ENCODE data around the gene MRGPRX2. TPM values are rescaled to one million over a fixed set of nuclear protein-coding genes. Genes with fewer than 3 reads are reported as not detected.

The MRGPRX2 gene
- total RNA-seq, 1 experiment from 2014 or later = not detected

- Mint-ChIP-seq H3K9me3 (ENCODE audit: unreplicated experiment) (no peaks in the 10 kb centered on the region), H3K27me3 (ENCODE audit: insufficient read depth, unreplicated experiment) (peaks cover 2% of the 10 kb centered on the region), H3K36me3 (ENCODE audit: insufficient read depth, unreplicated experiment) (no peaks in the 10 kb centered on the region), H3K27ac (ENCODE audit: unreplicated experiment) (no peak overlapping the region), H3K4me1 (ENCODE audit: low read depth, unreplicated experiment) (peaks cover 24% of the 10 kb centered on the region), H3K4me3 (ENCODE audit: unreplicated experiment) (no peak overlapping the region)
- POLR2A ChIA-PET = no interaction called here
- no peak for TF ChIP-seq CTCF (IDR thresholded peaks at IDR 0.05; ENCODE audit: insufficient read depth in 1 of 2, low read depth in 1 of 2, low read length in 1 of 2, severe bottlenecking in 1 of 2, unreplicated experiment in 1 of 2)
- no peak for DNase-seq
- Histone ChIP-seq H3K4me3 (ENCODE audit: low read depth, low read length) (no peak overlapping the region), H3K9me3 (peaks cover 5% of the 10 kb centered on the region; the same call in 1 of the 2 replicates), H3K4me1 (peaks cover 17% of the 10 kb centered on the region), H3K27me3 (replicated peaks; ENCODE audit: control insufficient read depth, insufficient read depth, low read length) (no peaks in the 10 kb centered on the region), H3K36me3 (ENCODE audit: control insufficient read depth, insufficient read depth, low read length) (no peaks in the 10 kb centered on the region)
- BruUV-seq (replicated peaks) = no TSS peak
- CTCF ChIA-PET = interaction anchor here (2.6 kb wide), 1 partner anchor 24 kb away, joined by 9 read pairs; no protein-coding TSS in a partner anchor
- intact Hi-C loops (cut with micrococcal nuclease; ENCODE audit: unreplicated experiment) = no loop called here
Measured at GRCh38 chr11:19100885-19101284, 40.4 kb upstream of the MRGPRX2 start.

- no peak overlapping the region for H3K4me3 Mint-ChIP-seq (ENCODE audit: unreplicated experiment)
- H3K4me3 ChIP-seq (ENCODE audit: low read depth, low read length) = no peak overlapping the region
- H3K9me3 ChIP-seq = peaks cover 5% of the 10 kb centered on the region; the same call in 1 of the 2 replicates
- no peaks in the 10 kb centered on the region for H3K9me3 Mint-ChIP-seq (ENCODE audit: unreplicated experiment)
- no peak overlapping the region for H3K27ac Mint-ChIP-seq (ENCODE audit: unreplicated experiment)
- BruUV-seq (replicated peaks) = no TSS peak
- DNase-seq = no peak
- intact Hi-C loops (cut with micrococcal nuclease; ENCODE audit: unreplicated experiment) = no loop called here
- H3K4me1 Mint-ChIP-seq (ENCODE audit: low read depth, unreplicated experiment) = peaks cover 17% of the 10 kb centered on the region
- ChIA-PET POLR2A (no interaction called here), CTCF (no interaction called here)
- H3K36me3 ChIP-seq (ENCODE audit: control insufficient read depth, insufficient read depth, low read length) = no peaks in the 10 kb centered on the region
- H3K36me3 Mint-ChIP-seq (ENCODE audit: insufficient read depth, unreplicated experiment) = no peaks in the 10 kb centered on the region
- no peak for TF ChIP-seq CTCF (IDR thresholded peaks at IDR 0.05; ENCODE audit: insufficient read depth in 1 of 2, low read depth in 1 of 2, low read length in 1 of 2, severe bottlenecking in 1 of 2, unreplicated experiment in 1 of 2)
- peaks cover 2% of the 10 kb centered on the region for H3K27me3 Mint-ChIP-seq (ENCODE audit: insufficient read depth, unreplicated experiment)
- H3K27me3 ChIP-seq (replicated peaks; ENCODE audit: control insufficient read depth, insufficient read depth, low read length) = no peaks in the 10 kb centered on the region
- peaks cover 17% of the 10 kb centered on the region for H3K4me1 ChIP-seq
Measured at GRCh38 chr11:19099093-19099492, 38.6 kb upstream of the MRGPRX2 start.

GRCh38 chr11:19094859-19095258 lies 34.3 kb upstream of the MRGPRX2 start:
- Mint-ChIP-seq H3K4me1 (ENCODE audit: low read depth, unreplicated experiment) (peaks cover 8% of the 10 kb centered on the region), H3K36me3 (ENCODE audit: insufficient read depth, unreplicated experiment) (no peaks in the 10 kb centered on the region), H3K27me3 (ENCODE audit: insufficient read depth, unreplicated experiment) (peaks cover 2% of the 10 kb centered on the region), H3K9me3 (ENCODE audit: unreplicated experiment) (no peaks in the 10 kb centered on the region), H3K27ac (ENCODE audit: unreplicated experiment) (no peak overlapping the region), H3K4me3 (ENCODE audit: unreplicated experiment) (no peak overlapping the region)
- ChIA-PET POLR2A (no interaction called here), CTCF (interaction anchor here (1.1 kb wide), 1 partner anchor 22 kb away, joined by 3 read pairs; the partner anchor contains the start of gene ZDHHC13)
- Histone ChIP-seq H3K4me1 (no peaks in the 10 kb centered on the region), H3K4me3 (ENCODE audit: low read depth, low read length) (no peak overlapping the region), H3K36me3 (ENCODE audit: control insufficient read depth, insufficient read depth, low read length) (no peaks in the 10 kb centered on the region), H3K27me3 (replicated peaks; ENCODE audit: control insufficient read depth, insufficient read depth, low read length) (no peaks in the 10 kb centered on the region; the same call in 1 of the 2 replicates), H3K9me3 (no peaks in the 10 kb centered on the region)
- DNase-seq = no peak
- TF ChIP-seq CTCF (IDR thresholded peaks at IDR 0.05; ENCODE audit: insufficient read depth in 1 of 2, low read depth in 1 of 2, low read length in 1 of 2, severe bottlenecking in 1 of 2, unreplicated experiment in 1 of 2) = no peak
- intact Hi-C loops (cut with micrococcal nuclease; ENCODE audit: unreplicated experiment) = no loop called here
- BruUV-seq (replicated peaks) = no TSS peak

Measured in Caco-2 (cell line).